GM19452 (cell line): ENCODE results near the gene RPEL1.
"Not testable (repeated sequence)": the region's sequence is repeated elsewhere in the genome, so short reads cannot be mapped to it uniquely, and the experiment has no call there.

Experiments
- ATAC-seq: cut with Tn5 transposase; IDR thresholded peaks from one replicate; pipeline ENCODE4 v1.9.1; 2021; ENCODE audit not compliant: unreplicated experiment

The RPEL1 gene

GRCh38 chr10:103232772-103233488, 12.8 kb upstream of the RPEL1 start:
- no peak for ATAC-seq

GRCh38 chr10:103235775-103236174, 9.9 kb upstream of the RPEL1 start:
- no peak for ATAC-seq

GRCh38 chr10:103238506-103239252, 7.0 kb upstream of the RPEL1 start:
- no peak for ATAC-seq

- no peak for ATAC-seq
Observed at GRCh38 chr10:103241262-103242011, 4.2 kb upstream of the RPEL1 start.

- ATAC-seq = no peak
Observed at GRCh38 chr10:103244666-103245271, 918 bp upstream of the RPEL1 start.

- ATAC-seq = no peak
Observed at GRCh38 chr10:103246324-103246723, 637 bp downstream of the RPEL1 start.

- ATAC-seq = no peak
Observed at GRCh38 chr10:103254113-103254512, 8.4 kb downstream of the RPEL1 start.

- ATAC-seq = no peak
Observed at GRCh38 chr10:103254538-103255325, 9.0 kb downstream of the RPEL1 start.

GRCh38 chr10:103256613-103257012, 10.9 kb downstream of the RPEL1 start:
- no peak for ATAC-seq

- no peak for ATAC-seq
Observed at GRCh38 chr10:103257812-103258211, 12.1 kb downstream of the RPEL1 start.

- ATAC-seq = not testable (repeated sequence)
Observed at GRCh38 chr10:103258928-103259327, 13.2 kb downstream of the RPEL1 start.

- no peak for ATAC-seq
Observed at GRCh38 chr10:103259989-103260388, 14.3 kb downstream of the RPEL1 start.

GRCh38 chr10:103262229-103262628, 16.5 kb downstream of the RPEL1 start:
- no peak for ATAC-seq

GRCh38 chr10:103265717-103266329, 20.1 kb downstream of the RPEL1 start:
- ATAC-seq = no peak

- no peak for ATAC-seq
Observed at GRCh38 chr10:103273041-103273441, 27.4 kb downstream of the RPEL1 start.

- no peak for ATAC-seq
Observed at GRCh38 chr10:103276251-103276895, 30.7 kb downstream of the RPEL1 start.

GRCh38 chr10:103276896-103277712, 31.4 kb downstream of the RPEL1 start, which contains the start of gene INA:
INA (plus strand) TSS chr10:103277138; CDS start chr10:103277212, 74 bp downstream.
- ATAC-seq = no peak

- no peak for ATAC-seq
Observed at GRCh38 chr10:103277713-103278536, 32.2 kb downstream of the RPEL1 start.
